T-helper 22 cell (primary cell): ENCODE results near the gene MEAF6.

Source experiments
- DNase-seq: peaks from one replicate; pipeline ENCODE4 v3.0.0-alpha.2; 2020; ENCODE audit warnings: low read depth

MEAF6 gene

GRCh38 chr1:37484325-37485051 is 30.1 kb downstream of the MEAF6 start:
- no peak for DNase-seq

GRCh38 chr1:37483785-37484184 is 30.8 kb downstream of the MEAF6 start:
- no peak for DNase-seq

- DNase-seq, result no peak
Observed at GRCh38 chr1:37482796-37483744, 31.5 kb downstream of the MEAF6 start.

DNA sequence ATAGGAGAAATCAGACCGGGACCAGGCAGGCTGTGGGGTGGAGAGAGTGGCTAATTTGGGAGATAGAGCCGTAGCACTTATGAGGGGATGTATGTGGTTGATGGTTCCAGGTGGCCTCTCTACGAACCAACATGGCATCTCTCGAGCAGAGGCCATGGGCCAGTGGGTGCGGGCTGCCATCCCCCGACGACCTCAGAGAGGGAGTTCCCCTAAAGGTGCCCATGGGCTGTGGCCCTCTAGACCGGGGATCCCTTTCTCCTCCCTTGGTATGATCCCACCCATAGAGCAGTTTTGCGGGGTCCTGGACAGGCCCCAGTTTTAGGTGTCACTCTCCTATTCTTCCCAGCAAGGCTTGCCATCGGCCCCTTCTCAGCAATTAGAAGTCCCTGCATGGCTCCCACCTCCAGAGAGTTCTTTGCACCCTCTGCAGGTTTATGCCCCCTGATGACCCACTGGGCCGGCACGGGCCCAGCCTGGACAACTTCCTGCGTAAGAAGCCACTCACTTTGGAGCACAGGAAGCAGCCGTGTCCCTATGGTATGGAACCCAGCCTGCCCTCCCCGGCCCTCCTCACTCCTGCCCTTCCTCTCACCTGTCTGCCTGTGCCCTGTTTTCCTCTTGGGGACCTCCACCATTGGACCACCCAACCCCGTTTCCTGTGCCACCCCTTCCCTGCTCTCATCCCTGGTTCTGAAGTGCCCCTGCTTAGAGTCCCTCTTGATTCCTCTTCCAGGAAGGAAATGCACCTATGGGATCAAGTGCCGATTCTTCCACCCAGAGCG is 32.4 kb downstream of the MEAF6 start:
- no peak for DNase-seq

DNA sequence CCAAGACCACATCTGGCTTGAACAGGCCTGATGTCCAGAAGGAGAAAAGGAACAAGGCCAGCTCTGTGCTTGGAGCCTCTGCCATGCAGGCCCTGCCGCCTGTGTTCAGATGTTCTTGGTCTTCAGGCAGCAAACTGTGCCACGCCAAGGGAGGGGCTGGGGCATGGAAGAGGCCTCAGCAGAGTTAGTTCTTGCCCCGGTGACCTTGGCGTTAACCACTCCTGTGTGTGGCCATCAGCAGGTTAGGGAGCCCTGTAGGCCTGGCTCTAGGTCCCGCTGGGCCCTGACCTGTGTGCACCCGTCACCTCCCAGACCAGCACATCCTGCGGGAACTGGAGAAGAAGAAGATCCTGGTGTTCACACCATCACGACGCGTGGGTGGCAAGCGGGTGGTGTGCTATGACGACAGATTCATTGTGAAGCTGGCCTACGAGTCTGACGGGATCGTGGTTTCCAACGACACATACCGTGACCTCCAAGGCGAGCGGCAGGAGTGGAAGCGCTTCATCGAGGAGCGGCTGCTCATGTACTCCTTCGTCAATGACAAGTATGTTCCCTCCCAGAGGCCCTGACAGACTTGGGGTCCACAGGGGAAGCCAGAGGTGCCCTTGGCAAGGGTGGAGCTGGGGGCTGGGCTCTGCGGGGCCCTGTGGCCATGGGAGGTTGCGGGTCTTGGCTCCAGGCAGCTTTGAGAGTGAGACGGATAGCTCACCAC is 33.1 kb downstream of the MEAF6 start:
- DNase-seq, result no peak

GRCh38 chr1:37480581-37481288 is 33.8 kb downstream of the MEAF6 start:
- DNase-seq, result no peak

GRCh38 chr1:37480125-37480466 is 34.5 kb downstream of the MEAF6 start:
- no peak for DNase-seq

GRCh38 chr1:37479255-37480124 is 35.1 kb downstream of the MEAF6 start:
- DNase-seq, result peak; percentile 89

- DNase-seq, result no peak
Observed at GRCh38 chr1:37478890-37479254, 35.7 kb downstream of the MEAF6 start.

DNA sequence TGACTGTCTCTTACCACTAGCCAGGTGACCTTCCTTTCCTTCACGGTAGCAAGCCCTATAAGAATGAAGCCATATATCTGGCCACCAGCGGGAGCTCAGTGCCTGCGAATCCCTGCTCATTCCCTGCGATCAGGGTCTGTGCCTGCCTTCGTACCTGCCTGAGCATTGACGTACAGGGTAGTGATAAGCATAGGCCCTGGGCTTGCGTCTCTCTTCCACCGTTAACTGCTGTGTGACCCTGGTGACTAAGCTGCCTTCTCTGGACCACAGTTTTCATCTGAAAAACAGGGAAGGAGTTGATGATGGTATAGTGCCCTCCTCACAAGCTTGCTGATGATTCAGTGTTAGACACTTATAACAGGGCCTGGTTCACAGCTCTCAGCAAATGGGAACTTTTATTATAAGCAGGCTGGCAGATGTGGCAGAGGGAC is 36.1 kb downstream of the MEAF6 start:
- DNase-seq, result peak; percentile 51

DNA sequence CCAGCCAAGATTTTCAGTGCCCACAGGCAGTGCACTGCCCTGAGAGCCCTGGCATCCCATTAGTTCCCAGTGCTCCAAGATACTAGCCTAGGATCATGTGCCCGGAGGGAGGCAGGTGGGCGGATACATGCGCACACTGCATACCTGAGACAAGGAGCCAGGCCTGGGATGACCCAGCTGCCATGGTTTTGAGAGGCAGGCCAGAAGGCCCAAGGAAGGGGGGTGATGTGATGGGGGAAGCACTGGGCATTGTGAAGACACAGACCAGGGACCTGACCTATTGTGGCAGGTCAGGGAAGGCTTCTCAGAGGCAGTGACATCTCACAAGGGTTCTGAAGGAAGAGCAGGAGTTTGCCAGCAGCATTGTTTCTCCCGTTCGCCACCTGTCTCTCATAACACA is 36.6 kb downstream of the MEAF6 start:
- no peak for DNase-seq

DNA sequence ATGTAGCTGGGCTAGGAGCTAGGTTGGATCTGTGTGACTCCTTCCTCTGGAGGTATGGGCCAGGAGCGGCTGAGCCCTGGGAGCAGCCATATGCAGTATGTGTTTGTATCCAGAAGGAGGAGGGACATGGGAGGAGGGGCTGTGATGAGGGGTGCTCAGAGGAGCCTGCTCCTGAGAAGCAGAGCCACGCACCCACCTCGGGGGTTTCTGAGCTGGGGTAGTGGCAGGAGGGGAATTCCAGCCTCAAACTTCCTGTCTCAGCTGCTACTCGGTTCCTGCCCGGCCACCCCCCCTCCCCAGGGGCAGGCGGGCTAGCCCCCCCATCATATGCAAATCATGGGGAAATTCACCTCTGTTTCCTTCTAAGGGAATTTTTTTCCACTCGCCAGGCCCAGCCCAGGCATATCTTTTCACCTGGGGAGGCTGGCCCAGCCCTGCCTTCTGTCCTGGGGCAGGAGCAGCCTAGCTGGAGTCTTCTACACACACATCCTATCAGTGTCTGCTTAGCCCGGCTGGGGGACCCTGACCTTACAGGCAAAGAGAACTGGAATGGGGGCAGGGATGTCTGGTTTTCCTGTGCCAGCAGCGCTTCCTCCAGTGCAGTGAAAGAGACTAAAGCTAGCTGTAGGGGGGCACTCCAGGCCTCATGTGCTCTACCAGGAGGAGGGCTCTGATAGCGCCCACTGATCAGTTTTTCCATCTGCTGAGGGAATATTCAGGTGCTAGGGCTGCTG is 37.2 kb downstream of the MEAF6 start:
- DNase-seq, result peak; percentile 92

DNA sequence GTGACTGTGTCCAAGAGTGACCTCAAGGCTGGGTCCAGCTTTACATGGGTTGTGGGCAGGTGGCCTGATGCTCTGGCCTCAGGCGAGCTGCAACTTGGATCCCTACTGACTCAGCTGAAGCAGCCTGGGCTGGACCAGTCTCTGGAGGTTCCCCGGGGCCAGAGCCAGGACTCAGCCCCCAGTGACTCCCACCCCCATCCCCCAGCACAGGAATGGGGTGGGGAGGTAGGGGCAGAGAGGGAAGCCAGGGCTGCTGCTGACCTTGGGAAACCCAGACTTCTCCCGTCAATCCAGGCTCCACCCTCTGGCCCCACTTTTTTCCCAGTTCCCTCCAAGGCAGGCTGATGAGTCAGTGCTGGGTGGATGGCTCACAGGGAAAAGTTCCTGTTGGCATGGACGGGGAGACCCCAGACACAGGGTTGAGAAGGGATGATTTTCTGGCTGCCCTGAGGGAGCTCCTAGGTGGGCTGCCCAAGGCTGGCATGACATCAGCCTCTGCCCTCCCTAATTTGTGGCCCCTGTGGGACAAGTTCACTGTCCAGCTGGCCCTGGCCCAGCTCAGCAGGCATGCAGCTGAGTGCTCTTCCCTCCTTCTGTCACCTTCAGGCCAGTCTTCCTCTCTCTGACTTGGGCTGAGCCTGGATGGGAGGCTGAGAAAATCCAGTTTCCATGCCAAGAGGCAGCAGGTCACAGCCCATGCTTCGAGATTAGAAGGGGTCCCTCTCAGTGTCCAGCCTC is 37.9 kb downstream of the MEAF6 start:
- DNase-seq, result no peak

- no peak for DNase-seq
Observed at GRCh38 chr1:37476087-37476452, 38.5 kb downstream of the MEAF6 start.

GRCh38 chr1:37475380-37476086 is 39.0 kb downstream of the MEAF6 start:
- DNase-seq, result no peak

GRCh38 chr1:37474697-37475379 is 39.7 kb downstream of the MEAF6 start:
- DNase-seq, result no peak

DNA sequence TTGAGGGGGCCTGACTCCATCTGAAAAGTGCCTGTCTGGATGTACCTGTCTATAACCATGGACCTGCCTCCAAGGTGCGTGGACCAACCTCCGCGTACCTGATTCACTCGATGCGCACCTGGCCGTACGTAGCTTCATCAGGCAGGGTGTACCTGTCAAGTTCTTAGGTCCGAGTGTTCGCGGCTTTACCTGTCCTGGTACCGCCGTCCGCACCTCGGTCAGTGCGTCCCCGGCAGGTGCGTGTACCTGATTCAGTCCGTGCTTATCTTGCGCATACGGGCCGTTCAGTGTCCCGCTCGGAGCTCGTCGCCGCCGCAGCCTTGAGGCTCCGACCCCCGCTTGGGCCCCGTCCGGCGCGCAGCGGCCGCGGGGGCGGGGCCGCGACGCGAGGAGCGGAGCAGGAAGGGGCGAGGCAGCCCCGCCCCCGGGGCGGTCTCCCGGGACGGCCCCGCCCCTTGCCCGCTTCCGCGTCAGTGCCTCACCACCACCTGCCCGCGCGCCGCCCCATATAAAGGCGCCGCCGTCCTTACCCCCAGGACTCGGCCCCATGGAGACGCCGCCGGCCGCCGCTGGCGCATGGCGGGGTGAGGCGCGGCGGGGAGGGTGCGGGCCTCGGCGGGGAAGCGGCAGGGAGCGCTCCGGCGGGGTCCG is 40.4 kb downstream of the MEAF6 start, which contains the start of gene ZC3H12A:
TSS of gene ZC3H12A (plus strand) at position 535 of the 651 bp plus-strand sequence. CDS start 917 bp downstream, outside the sequence.
- peak; percentile 86 for DNase-seq
